HG03103 (cell line): ENCODE data around the gene BORCS5.

Source experiments
- ATAC-seq: cut with Tn5 transposase; IDR thresholded peaks from one replicate; pipeline ENCODE4 v1.9.1; 2021; ENCODE audit warnings: low read depth; ENCODE audit not compliant: unreplicated experiment

The BORCS5 gene

DNA sequence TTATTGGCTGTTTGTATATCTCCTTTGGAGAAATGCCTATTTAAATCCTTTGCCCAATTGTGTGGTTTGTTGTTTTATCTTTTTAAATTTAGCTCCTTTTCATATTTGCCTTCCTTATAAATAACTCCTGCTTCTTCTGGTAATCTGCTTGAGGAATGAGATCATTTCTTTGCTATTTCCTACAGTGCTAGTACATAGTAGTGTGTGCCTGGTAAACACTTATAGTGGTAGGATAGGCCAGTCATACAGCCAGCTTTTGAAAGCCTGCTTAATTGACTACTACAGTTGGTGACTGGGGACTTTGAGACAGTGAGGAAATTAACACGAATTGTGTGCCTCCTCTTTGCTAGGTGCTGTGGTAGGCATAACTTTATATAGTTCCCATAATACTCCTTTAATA lies 68.7 kb downstream of the BORCS5 start:
- no peak for ATAC-seq

DNA sequence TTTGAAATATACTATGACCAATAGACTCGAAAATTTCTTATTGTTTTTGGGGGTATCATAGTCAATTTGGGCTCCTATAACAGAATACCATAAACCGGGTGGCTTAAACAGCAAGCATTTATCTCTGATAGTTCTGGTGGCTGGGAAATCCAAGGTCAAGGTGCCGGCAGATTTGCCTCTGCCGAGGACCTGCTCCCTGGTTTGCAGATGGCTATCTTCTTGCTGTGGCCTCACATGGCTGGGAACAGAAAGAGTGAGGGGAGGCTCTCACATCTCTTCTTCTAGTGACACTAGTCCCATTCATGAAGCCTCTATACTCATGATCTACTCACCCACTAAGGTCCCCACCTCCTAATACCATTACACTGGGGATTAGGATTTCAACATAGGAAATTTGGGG lies 70.7 kb downstream of the BORCS5 start:
- ATAC-seq: no peak

- ATAC-seq: no peak
Measured at GRCh38 chr12:12428047-12428446, 71.2 kb downstream of the BORCS5 start.

GRCh38 chr12:12428961-12429657 lies 72.2 kb downstream of the BORCS5 start:
- no peak for ATAC-seq

GRCh38 chr12:12432364-12432763 lies 75.5 kb downstream of the BORCS5 start:
- no peak for ATAC-seq

GRCh38 chr12:12433203-12433731 lies 76.4 kb downstream of the BORCS5 start:
- ATAC-seq: no peak

DNA sequence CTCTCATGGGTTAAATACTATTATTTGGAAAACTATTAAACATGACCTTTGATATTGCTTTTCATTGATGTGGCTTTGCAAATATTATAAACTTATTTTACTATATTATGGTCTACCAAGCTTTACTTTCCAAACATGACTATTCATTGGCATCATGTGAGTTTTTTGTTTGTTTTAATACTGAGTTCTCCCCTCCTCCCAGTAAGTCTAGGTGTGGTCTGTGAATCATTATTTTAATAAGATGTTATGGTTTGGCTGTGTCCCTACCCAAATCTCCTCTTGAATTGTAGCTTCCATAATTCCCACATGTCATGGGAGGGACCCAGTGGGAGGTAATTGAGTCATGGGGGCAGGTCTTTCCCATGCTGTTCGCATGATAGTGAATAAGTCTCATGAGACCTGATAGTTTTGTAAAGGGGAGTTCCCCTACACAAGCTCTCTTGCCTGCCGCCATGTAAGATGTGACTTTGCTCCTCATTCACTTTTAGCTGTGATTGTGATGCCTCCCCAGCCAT lies 80.0 kb downstream of the BORCS5 start:
- ATAC-seq: no peak

GRCh38 chr12:12439636-12440035 lies 82.8 kb downstream of the BORCS5 start:
- ATAC-seq: no peak

DNA sequence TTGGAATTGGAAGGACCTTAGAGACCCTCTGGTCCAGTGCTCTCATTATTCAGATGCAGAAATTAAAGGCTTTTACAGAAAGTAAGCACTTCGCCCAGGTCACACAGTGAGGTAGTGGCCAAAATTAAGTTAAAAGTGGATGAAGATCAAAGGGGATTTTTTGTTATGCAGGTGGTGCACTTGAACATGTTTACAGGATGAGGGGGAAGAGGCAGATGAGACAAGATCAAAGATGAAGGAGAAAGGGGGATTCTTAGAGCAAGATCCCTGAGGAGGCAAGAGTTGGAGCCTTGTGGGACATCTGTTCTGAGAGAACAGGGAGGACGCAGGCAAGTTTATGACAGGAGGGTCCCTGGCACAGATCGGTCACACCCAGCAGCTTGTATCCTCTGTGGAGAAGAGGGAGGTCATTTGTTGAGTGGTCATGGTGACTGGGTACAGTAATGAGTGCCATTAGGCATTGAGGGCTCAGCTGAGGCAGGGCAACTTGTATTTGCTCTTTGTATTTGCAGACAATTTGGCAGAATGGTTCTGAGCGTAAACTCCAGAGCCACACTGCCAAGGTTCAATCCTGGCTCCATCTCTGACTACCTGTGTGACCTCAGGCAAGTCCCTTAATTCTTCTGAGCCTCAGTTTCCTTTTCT lies 84.0 kb downstream of the BORCS5 start:
- ATAC-seq: no peak

GRCh38 chr12:12441429-12441807 lies 84.5 kb downstream of the BORCS5 start:
- ATAC-seq: no peak

DNA sequence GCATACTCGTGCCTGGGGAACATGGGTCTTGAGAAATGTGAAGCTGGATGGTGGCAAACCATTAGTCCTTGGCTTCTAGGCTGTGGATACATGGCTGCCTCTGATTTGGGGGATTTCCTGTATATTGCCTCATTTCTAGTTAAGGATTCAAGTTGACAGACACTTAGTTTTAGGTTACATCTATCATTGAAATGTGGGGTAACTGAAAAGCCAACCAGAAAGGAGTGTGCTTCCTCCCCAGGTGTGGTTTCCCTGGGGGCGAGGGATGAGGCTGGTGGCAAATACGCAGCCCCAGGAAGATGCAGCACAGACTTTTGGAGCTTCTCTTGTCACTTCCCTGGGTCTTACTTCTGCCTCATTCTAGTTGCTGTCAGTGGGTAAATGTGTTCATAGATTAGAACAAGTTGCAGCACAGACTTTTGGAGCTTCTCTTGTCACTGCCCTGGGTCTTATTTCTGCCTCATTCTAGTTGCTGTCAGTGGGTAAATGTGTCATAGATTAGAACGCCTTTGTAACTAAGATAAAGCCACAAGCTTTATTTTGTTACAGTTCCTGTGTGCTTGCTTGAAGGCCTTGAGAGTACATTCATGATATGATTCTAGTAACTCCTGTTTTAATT lies 85.1 kb downstream of the BORCS5 start:
- no peak for ATAC-seq

DNA sequence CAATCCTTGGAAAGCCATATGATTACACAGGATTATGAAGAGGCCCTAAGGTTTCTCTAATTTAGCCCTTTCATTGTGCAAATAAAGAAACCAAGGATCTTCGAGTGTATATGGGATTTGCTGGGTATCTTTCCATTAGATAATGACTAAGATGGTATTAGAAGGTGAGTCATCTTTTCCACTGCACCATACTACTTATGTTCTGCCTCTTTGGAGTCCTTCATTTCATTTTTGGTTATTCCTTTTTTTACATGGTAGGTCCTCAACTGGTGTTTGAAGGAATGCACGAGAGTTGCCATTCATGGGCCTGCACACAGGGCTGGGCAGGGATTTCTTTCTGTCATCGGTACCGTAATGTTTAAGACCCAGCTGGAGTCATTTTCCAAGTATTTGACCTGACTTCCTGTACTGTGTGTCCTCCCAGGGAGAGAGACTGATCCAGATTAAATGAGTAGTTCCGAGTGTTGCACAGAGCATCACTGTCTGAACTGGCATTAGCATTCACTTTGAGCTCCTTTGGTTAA lies 85.7 kb downstream of the BORCS5 start:
- ATAC-seq: no peak

DNA sequence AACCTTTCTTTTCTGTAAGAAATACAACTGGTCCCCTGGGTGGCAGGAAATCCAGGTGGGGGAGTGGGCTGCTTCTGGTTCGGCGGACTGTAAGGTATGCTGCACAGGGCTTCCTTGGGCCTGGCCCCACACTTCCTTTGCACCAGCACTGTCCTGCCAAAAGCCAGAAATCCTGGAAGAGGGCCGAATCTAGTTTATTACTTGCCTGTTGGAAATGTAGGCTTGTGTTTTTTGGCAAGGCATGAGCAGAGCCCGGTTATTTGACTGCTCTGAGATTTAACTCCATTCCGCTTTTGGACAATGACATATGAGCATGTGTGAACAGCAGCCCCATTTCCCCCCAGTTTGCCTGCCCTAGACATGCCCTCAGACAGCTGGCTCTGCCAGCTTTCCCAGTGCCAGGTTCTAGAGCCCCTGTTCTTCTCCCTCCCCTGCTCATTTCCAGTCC lies 86.6 kb downstream of the BORCS5 start:
- no peak for ATAC-seq

DNA sequence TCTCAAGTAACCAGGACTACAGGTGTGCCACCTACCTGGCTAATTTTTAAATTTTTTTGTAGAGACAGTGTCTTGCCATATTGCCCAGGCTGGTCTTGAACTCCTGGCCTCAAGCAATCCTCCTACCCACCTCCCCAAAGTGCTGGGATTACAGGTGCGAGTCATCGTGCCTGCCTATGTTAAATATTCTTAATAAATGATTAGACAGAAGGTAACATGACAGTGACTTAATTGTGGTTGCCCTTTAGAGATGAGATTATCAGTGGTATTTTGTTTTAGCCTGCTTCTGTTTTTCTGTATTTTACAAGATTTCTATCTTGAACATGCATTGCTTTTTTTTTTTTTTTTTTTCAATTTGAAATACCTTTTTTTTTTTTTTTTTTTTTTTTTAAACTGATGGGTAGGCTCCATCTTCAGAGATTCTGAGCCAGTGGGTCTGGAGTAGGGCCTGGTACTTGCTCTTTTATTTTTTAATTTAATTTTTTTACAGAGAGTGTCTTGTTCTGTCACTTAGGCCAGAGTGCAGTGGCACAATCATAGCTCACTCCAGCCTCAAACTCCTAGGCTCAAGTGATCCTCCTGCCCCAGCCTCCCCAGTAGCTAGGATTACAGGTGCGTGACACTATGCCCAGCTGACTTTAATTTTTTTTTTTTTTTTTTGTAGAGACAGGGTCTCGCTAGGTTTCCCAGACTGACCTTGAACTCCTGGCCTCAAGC lies 88.4 kb downstream of the BORCS5 start:
- ATAC-seq: no peak

DNA sequence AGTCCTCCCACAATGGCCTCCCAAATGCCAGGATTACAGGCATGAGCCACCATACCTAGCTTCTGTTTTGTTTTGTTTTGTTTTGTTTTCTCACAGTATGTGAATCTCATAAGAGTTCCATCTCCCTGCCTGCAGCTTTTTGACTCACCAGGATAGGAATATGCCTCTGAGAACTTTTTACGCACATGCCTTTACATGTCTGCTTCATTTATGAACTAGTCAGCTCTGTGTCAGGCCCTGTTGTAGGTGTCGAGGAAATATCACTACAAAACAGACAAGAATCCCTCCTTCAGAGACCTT lies 89.0 kb downstream of the BORCS5 start:
- no peak for ATAC-seq

DNA sequence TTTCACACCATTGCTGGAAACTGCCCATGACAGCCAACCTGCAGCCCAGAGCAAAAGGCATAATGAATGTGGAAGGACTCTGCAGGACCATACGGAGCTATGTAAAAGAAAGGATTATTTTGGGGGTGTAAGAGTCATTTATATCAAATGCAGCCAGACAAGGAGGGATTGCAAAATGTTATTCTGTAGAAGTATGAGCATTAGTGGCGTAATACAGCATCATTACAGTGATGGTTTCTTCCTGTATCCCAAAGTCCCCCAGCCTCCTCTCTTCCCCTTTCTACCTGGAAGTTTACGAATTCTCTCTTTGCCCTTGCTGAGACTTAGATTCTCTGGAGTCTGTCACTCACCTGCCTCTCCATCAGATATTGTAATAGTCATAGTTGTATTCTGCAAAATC lies 89.9 kb downstream of the BORCS5 start:
- ATAC-seq: no peak

DNA sequence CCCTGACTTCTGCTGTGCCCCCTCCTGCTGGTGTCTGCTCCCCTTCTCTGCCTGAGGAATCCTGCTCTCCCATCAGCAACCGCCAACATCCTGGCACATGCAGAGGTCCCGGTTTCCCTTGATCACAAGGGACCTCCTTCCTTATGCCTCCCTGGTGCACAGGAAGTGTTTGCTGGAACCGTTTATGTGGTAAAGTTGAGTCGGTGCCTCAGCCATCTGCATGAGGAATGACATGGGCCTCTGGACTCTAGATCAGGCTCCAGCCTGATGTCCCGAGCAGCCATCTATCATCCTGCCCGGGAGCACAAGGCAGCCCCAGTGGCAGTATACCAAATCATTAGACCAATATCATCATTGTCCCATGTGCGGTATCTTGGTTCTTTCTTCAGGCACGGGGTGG lies 90.4 kb downstream of the BORCS5 start:
- ATAC-seq: no peak

GRCh38 chr12:12447837-12448236 lies 91.0 kb downstream of the BORCS5 start:
- no peak for ATAC-seq

GRCh38 chr12:12449533-12450025 lies 92.7 kb downstream of the BORCS5 start:
- ATAC-seq: no peak

DNA sequence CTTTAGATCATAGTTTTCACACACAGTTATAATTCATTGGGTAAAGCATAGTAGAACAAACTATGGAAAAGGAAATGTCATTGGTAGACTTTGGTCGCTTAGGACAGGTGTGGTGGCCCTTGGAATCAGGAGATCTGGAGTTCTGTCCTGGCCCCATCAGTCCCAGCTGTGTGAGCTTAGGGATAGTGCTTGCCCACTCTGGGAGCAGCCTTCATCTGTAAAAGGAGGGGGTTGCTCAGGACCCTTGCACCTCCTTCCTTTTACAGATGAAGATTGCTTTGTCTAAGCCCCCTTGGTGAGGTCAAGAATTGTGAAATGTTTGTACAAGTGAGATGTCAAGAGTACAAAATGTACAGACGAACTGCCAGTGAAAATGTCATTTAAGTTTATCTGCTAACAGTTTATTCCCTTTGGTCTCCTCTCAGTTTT lies 93.2 kb downstream of the BORCS5 start:
- no peak for ATAC-seq

GRCh38 chr12:12451098-12451497 lies 94.2 kb downstream of the BORCS5 start:
- ATAC-seq: no peak
